Keratinocyte (primary cell): ENCODE results near the gene SIPA1L3.

Experiments used
- CTCF ChIP-seq, 3 experiments: IDR thresholded peaks in 1 of 3; conservative IDR thresholded peaks in 1 of 3; optimal IDR thresholded peaks in 1 of 3; 2 replicates in 2 of 3; 3 replicates in 1 of 3; pipeline versions ENCODE3 to v1.5.1; 2011; ENCODE audit warnings: low read length in 3 of 3, mild to moderate bottlenecking in 3 of 3, moderate library complexity in 2 of 3, control low read depth in 1 of 3, inconsistent platforms in 1 of 3; ENCODE audit not compliant: insufficient read depth in 2 of 3; ENCODE audit errors: extremely low read depth in 1 of 3
- EZH2 ChIP-seq: IDR thresholded peaks from one replicate; pipeline ENCODE4 v1.6.1; 2012; ENCODE audit warnings: inconsistent platforms, mild to moderate bottlenecking, low read length, moderate library complexity

DNA sequence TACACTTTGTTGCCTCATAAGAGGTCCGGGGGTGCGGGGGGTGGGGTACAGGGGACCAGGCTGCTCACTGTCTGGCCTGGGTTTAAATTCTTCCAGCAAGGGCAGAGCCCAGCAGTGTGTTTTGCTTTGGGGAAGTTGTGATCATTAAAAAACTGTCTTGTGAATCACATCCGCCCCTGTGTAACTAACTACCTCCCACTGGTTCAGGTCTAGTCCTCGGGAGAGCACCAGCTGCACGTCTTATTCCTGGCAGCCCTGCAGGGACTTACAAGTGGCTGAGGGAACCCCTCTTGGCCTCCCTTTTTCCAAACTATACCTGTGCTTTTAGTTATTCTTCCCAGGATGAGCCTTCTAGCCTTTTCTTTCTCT lies 127.5 kb downstream of the SIPA1L3 start:
- TF ChIP-seq CTCF (optimal IDR thresholded peaks at IDR 0.05 in 1 of 3, IDR thresholded peaks at IDR 0.05 in 1 of 3, conservative IDR thresholded peaks at IDR 0.05 in 1 of 3; ENCODE audit: extremely low read depth in 1 of 3, insufficient read depth in 2 of 3, low read length in 3 of 3) (no peak), EZH2 (no peak)
